Effector CD8-positive, alpha-beta T cell (primary cell): ENCODE measurements around the gene TRAPPC3.

ENCODE experiments used
- DNase-seq: peaks from one replicate; lab custom pipeline; 2025; lab: John Stamatoyannopoulos, UW

TRAPPC3 gene

GRCh38 chr1:36126797-36127500 is 22.3 kb downstream of the TRAPPC3 start:
- DNase-seq, result no peak

- no peak for DNase-seq
These were observed 23.1 kb downstream of the TRAPPC3 start for GRCh38 chr1:36126005-36126716.

GRCh38 chr1:36125129-36125991 is 23.9 kb downstream of the TRAPPC3 start, which contains the start of gene COL8A2:
COL8A2 (minus strand) TSS chr1:36125222; CDS start chr1:36100242, 24,980 bp downstream.
- DNase-seq, result no peak

- no peak for DNase-seq
These were observed 24.7 kb downstream of the TRAPPC3 start for GRCh38 chr1:36124404-36125128.

- no peak for DNase-seq
These were observed 25.9 kb downstream of the TRAPPC3 start for GRCh38 chr1:36123356-36123755.

GRCh38 chr1:36122062-36123030 is 26.9 kb downstream of the TRAPPC3 start:
- no peak for DNase-seq

GRCh38 chr1:36119456-36119855 is 29.8 kb downstream of the TRAPPC3 start:
- DNase-seq, result no peak

GRCh38 chr1:36118447-36119204 is 30.7 kb downstream of the TRAPPC3 start:
- no peak for DNase-seq

GRCh38 chr1:36116901-36117300 is 32.4 kb downstream of the TRAPPC3 start:
- no peak for DNase-seq

GRCh38 chr1:36115931-36116330 is 33.4 kb downstream of the TRAPPC3 start:
- DNase-seq, result no peak

- no peak for DNase-seq
These were observed 34.1 kb downstream of the TRAPPC3 start for GRCh38 chr1:36115200-36115669.

- DNase-seq, result no peak
These were observed 34.9 kb downstream of the TRAPPC3 start for GRCh38 chr1:36114371-36114770.

- DNase-seq, result no peak
These were observed 36.5 kb downstream of the TRAPPC3 start for GRCh38 chr1:36112823-36113222.

- DNase-seq, result no peak
These were observed 38.1 kb downstream of the TRAPPC3 start for GRCh38 chr1:36111151-36111550.

- no peak for DNase-seq
These were observed 40.1 kb downstream of the TRAPPC3 start for GRCh38 chr1:36109041-36109679.

GRCh38 chr1:36108314-36108713 is 41.0 kb downstream of the TRAPPC3 start:
- no peak for DNase-seq

GRCh38 chr1:36107394-36107793 is 41.9 kb downstream of the TRAPPC3 start:
- DNase-seq, result no peak

GRCh38 chr1:36106269-36106668 is 43.0 kb downstream of the TRAPPC3 start:
- DNase-seq, result no peak

- no peak for DNase-seq
These were observed 47.7 kb downstream of the TRAPPC3 start for GRCh38 chr1:36101546-36101945.
